A673 (cell line): ENCODE measurements around the gene SCN4B.

Source experiments
- EZH2 ChIP-seq: fragments of 200-600 bp; sonication (generic); IDR thresholded peaks from 2 replicates; pipeline ENCODE4 v1.6.1; 2017; ENCODE audit warnings: borderline replicate concordance, low read depth, mild to moderate bottlenecking, mixed read lengths, antibody characterized with exemption, low read length; ENCODE audit not compliant: poor library complexity, severe bottlenecking
- TF ChIP-seq, protein P1 (sequence below): fragments of 300-800, 200-600 bp; sonication (generic); conservative IDR thresholded peaks from 2 replicates; pipeline ENCODE4 v1.5.1; 2017; ENCODE audit warnings: low read depth, mild to moderate bottlenecking, antibody characterized with exemption, low read length, moderate library complexity, mixed read lengths

GRCh38 chr11:118152020-118152551 is 537 bp downstream of the SCN4B start:
- TF ChIP-seq, protein P1, sequence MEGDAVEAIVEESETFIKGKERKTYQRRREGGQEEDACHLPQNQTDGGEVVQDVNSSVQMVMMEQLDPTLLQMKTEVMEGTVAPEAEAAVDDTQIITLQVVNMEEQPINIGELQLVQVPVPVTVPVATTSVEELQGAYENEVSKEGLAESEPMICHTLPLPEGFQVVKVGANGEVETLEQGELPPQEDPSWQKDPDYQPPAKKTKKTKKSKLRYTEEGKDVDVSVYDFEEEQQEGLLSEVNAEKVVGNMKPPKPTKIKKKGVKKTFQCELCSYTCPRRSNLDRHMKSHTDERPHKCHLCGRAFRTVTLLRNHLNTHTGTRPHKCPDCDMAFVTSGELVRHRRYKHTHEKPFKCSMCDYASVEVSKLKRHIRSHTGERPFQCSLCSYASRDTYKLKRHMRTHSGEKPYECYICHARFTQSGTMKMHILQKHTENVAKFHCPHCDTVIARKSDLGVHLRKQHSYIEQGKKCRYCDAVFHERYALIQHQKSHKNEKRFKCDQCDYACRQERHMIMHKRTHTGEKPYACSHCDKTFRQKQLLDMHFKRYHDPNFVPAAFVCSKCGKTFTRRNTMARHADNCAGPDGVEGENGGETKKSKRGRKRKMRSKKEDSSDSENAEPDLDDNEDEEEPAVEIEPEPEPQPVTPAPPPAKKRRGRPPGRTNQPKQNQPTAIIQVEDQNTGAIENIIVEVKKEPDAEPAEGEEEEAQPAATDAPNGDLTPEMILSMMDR = no peak
- no peak for TF ChIP-seq EZH2
